HL-60 (cell line): Measurements from ENCODE around the gene MAGEH1.
A peak's percentile ranks its signal among the peaks of the same experiment; 100 is the strongest.

Source experiments
- DNase-seq, 2 experiments: peaks; one replicate each; pipeline ENCODE4 v3.0.0-alpha.2; 2010 to 2020; ENCODE audit warnings: low read depth in 1 of 2, low spot score in 1 of 2
- H3K27ac ChIP-seq: fragments of 250-450 bp; sonication (Bioruptor Pico); replicated peaks from 2 replicates; pipeline ENCODE4 v1.5.1; 2020; ENCODE audit warnings: mild to moderate bottlenecking, moderate library complexity
- H3K27me3 ChIP-seq: fragments of 250-450 bp; sonication (Bioruptor Pico); 2 replicates; pipeline ENCODE4 v1.5.1; 2021; ENCODE audit warnings: mild to moderate bottlenecking, moderate library complexity; ENCODE audit not compliant: insufficient read depth, poor library complexity, severe bottlenecking
- H3K4me3 ChIP-seq: replicated peaks from 2 replicates; pipeline ENCODE4 v1.5.1; 2011; ENCODE audit warnings: mild to moderate bottlenecking, control low read depth, low read length; ENCODE audit not compliant: insufficient read depth
- CTCF ChIP-seq: IDR thresholded peaks from one replicate; pipeline ENCODE4 v1.5.1; 2011; ENCODE audit warnings: low read length, control low read depth, inconsistent platforms; ENCODE audit not compliant: insufficient read depth
- GABPA ChIP-seq: IDR thresholded peaks from 2 replicates; pipeline ENCODE4 v1.6.1; 2012; ENCODE audit warnings: low read depth
- POLR2AphosphoS5 ChIP-seq: IDR thresholded peaks from 2 replicates; pipeline ENCODE4 v1.6.1; 2012; ENCODE audit warnings: low read depth
- REST ChIP-seq: IDR thresholded peaks from 2 replicates; pipeline ENCODE4 v1.6.1; 2012; ENCODE audit warnings: low read depth; ENCODE audit not compliant: insufficient replicate concordance
- SPI1 ChIP-seq: IDR thresholded peaks from 2 replicates; pipeline ENCODE4 v1.6.1; 2012; ENCODE audit warnings: low read depth, mild to moderate bottlenecking, borderline replicate concordance

Gene MAGEH1

GRCh38 chrX:55488006-55488592 is 36.2 kb downstream of the MAGEH1 start:
- H3K4me3 ChIP-seq: peak overlapping the region; percentile 53
- no peak overlapping the region for H3K27ac ChIP-seq
- DNase-seq: no peak
- TF ChIP-seq SPI1 (no peak), POLR2AphosphoS5 (no peak), CTCF (no peak), GABPA (no peak), REST (no peak)
- no peaks in the 10 kb centered on the region for H3K27me3 ChIP-seq

GRCh38 chrX:55488593-55489313 is 36.8 kb downstream of the MAGEH1 start:
- TF ChIP-seq GABPA (no peak), SPI1 (no peak), REST (no peak), POLR2AphosphoS5 (no peak)
- Histone ChIP-seq H3K27me3 (no peaks in the 10 kb centered on the region), H3K27ac (peak overlapping the region; percentile 54), H3K4me3 (peak overlapping the region; percentile 53)
- DNase-seq: peak in 1 of 2 experiments; percentile 29

GRCh38 chrX:55489314-55490009 is 37.5 kb downstream of the MAGEH1 start, which contains the start of gene USP51:
USP51 (minus strand) TSS chrX:55489848; CDS start chrX:55488939, 909 bp downstream.
- no peak for TF ChIP-seq POLR2AphosphoS5
- TF ChIP-seq CTCF: no peak
- TF ChIP-seq REST: no peak
- TF ChIP-seq SPI1: no peak
- no peak for TF ChIP-seq GABPA
- peak within 1 kb of the TSS; percentile 54 for H3K27ac ChIP-seq
- no peak for DNase-seq
- H3K4me3 ChIP-seq: peak within 1 kb of the TSS; percentile 53
- no peaks in the 10 kb centered on the region for H3K27me3 ChIP-seq
